K562 (cell line): ENCODE data around the gene GNAT1.

ENCODE experiments used
- CTCF ChIP-seq, 3 experiments: IDR thresholded peaks in 2 of 3; conservative IDR thresholded peaks in 1 of 3; 2 replicates each; pipeline ENCODE4 v1.5.1; 2011 to 2012; ENCODE audit warnings: low read length in 3 of 3, mild to moderate bottlenecking in 3 of 3, control low read depth in 2 of 3, improper control_type of control experiment in 1 of 3, inconsistent platforms in 1 of 3, low read depth in 1 of 3, mixed read lengths in 1 of 3, moderate library complexity in 1 of 3; ENCODE audit not compliant: insufficient read depth in 2 of 3
- DPF2 ChIP-seq: fragments of 450-650 bp; IDR thresholded peaks from 2 replicates; pipeline ENCODE4 v1.6.1; 2016
- GABPA ChIP-seq: fragments of 200-800 bp; sonication (Bioruptor generic); conservative IDR thresholded peaks from 2 replicates; pipeline ENCODE4 v1.6.1; 2016; ENCODE audit warnings: low read depth, missing genetic modification characterization, missing compliant biosample characterization
- NFE2 ChIP-seq: IDR thresholded peaks from 2 replicates; pipeline ENCODE4 v1.6.1; 2014; ENCODE audit warnings: antibody characterized with exemption, low read depth
- POLR2AphosphoS2 ChIP-seq: IDR thresholded peaks from 2 replicates; pipeline ENCODE4 v1.6.1; 2012; ENCODE audit warnings: low read length, improper control_type of control experiment
- POLR2AphosphoS5 ChIP-seq: IDR thresholded peaks from 2 replicates; pipeline ENCODE4 v1.6.1; 2011; ENCODE audit warnings: mild to moderate bottlenecking, low read depth, low read length, moderate library complexity; ENCODE audit not compliant: control insufficient read depth, insufficient read depth
- PRPF4 ChIP-seq: fragments of 200-400 bp; formaldehyde crosslinking; IDR thresholded peaks from one replicate; pipeline ENCODE4 v1.6.1; 2017; ENCODE audit warnings: low read length, low read depth, mild to moderate bottlenecking; ENCODE audit not compliant: insufficient read depth, poor library complexity, severe bottlenecking
- REST ChIP-seq, 2 experiments: fragments of 450-650 bp; formaldehyde crosslinking in 1 of 2; IDR thresholded peaks; 2 replicates each; pipeline versions ENCODE4 v1.4.0 to v1.6.1; 2014 to 2020; ENCODE audit warnings: mild to moderate bottlenecking in 2 of 2, borderline replicate concordance in 1 of 2, low read depth in 1 of 2
- RFX5 ChIP-seq: IDR thresholded peaks from 2 replicates; pipeline ENCODE4 v1.6.1; 2011; ENCODE audit warnings: low read depth, mild to moderate bottlenecking, improper control_type of control experiment, low read length
- SMAD1 ChIP-seq: fragments of 150-350 bp; IDR thresholded peaks from 2 replicates; pipeline ENCODE4 v1.6.1; 2014; ENCODE audit warnings: low read length, low read depth; ENCODE audit not compliant: partially characterized antibody
- USF1 ChIP-seq: sonication (generic); formaldehyde crosslinking; IDR thresholded peaks from 2 replicates; pipeline ENCODE4 v1.9.0; 2022; ENCODE audit warnings: mild to moderate bottlenecking, missing genetic modification reagents
- ZBTB7A ChIP-seq: IDR thresholded peaks from 2 replicates; pipeline ENCODE4 v1.6.1; 2011; ENCODE audit warnings: low read depth, mild to moderate bottlenecking, low read length, moderate library complexity, borderline replicate concordance; ENCODE audit not compliant: control insufficient read depth
- ZNF124 ChIP-seq: sonication (generic); formaldehyde crosslinking; IDR thresholded peaks from 2 replicates; pipeline ENCODE4 v1.8.1; 2022; ENCODE audit warnings: missing genetic modification reagents

DNA sequence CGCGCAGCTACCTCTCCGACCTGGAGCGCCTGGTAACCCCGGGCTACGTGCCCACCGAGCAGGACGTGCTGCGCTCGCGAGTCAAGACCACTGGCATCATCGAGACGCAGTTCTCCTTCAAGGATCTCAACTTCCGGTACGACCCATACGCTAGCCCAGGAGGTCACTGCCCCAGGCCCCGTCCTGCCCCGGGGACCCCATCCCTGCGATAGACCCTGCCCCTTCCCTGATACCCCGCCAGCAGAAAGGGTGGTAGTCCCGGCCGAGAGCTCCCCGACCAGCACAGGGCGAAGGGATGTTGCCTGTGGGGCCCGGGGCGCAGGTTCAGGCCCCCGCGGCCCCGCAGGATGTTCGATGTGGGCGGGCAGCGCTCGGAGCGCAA lies 2.3 kb downstream of the GNAT1 start:
- no peak for TF ChIP-seq ZNF124 (CRISPR knock-in tag)
- TF ChIP-seq CTCF (IDR thresholded peaks at IDR 0.05 in 2 of 3, conservative IDR thresholded peaks at IDR 0.05 in 1 of 3; ENCODE audit: insufficient read depth in 2 of 3, low read depth in 1 of 3, low read length in 3 of 3) = no peak
- no peak for TF ChIP-seq POLR2AphosphoS5
- no peak for TF ChIP-seq POLR2AphosphoS2
- no peak for TF ChIP-seq GABPA
- TF ChIP-seq PRPF4 = no peak
- TF ChIP-seq REST (IDR thresholded peaks at IDR 0.05; ENCODE audit: borderline replicate concordance) = no peak
- TF ChIP-seq REST (CRISPR knock-in tag; IDR thresholded peaks at IDR 0.05; ENCODE audit: low read depth) = no peak
- TF ChIP-seq NFE2 = no peak
- no peak for TF ChIP-seq USF1
- no peak for TF ChIP-seq DPF2
- no peak for TF ChIP-seq RFX5
- TF ChIP-seq SMAD1 = no peak
- TF ChIP-seq ZBTB7A = no peak
